ENCODE measurements around the gene PLCB1. TPM values are rescaled to one million over a fixed set of nuclear protein-coding genes. Genes with fewer than 3 reads are reported as not detected.

PLCB1 gene
- total and polyA plus RNA-seq, 10 of the 15 experiments (the other 5 are each of a cell fraction or from before 2014, with no cell fraction given) = 0.05 to 5.3 (median 0.17) TPM; not detected in 1

DNA sequence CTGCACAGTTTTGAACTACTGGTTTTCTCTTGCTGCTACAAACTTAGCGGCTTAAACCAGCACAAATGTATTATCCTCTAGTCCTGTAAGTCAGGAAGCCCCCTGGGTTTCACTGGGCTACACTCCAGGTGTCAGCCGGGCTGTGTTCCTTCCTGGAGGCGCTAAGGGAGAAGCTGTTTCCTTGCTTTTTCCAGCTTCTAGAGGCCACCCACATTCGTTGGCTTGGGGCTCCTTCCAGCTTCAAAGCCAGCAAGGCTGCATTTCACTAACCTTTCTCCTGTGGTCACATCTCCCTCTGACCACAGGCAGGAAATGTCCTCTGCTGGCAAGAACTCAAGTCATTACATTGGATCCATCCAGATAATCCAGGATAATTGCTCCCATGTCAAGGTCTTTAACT is 586.2 kb downstream of the PLCB1 start:
- RAD21 ChIA-PET (ENCODE audit: unreplicated experiment) = no interaction called here
- no peak overlapping the region for H3K9ac ChIP-seq (ENCODE audit: control insufficient read depth, insufficient read depth, low read length)
- TF ChIP-seq, protein P1, sequence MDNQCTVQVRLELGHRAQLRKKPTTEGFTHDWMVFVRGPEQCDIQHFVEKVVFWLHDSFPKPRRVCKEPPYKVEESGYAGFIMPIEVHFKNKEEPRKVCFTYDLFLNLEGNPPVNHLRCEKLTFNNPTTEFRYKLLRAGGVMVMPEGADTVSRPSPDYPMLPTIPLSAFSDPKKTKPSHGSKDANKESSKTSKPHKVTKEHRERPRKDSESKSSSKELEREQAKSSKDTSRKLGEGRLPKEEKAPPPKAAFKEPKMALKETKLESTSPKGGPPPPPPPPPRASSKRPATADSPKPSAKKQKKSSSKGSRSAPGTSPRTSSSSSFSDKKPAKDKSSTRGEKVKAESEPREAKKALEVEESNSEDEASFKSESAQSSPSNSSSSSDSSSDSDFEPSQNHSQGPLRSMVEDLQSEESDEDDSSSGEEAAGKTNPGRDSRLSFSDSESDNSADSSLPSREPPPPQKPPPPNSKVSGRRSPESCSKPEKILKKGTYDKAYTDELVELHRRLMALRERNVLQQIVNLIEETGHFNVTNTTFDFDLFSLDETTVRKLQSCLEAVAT (IDR thresholded peaks at IDR 0.05) = no peak
- no peak for TF ChIP-seq IKZF1 (conservative IDR thresholded peaks at IDR 0.05)
- TF ChIP-seq, protein P2, sequence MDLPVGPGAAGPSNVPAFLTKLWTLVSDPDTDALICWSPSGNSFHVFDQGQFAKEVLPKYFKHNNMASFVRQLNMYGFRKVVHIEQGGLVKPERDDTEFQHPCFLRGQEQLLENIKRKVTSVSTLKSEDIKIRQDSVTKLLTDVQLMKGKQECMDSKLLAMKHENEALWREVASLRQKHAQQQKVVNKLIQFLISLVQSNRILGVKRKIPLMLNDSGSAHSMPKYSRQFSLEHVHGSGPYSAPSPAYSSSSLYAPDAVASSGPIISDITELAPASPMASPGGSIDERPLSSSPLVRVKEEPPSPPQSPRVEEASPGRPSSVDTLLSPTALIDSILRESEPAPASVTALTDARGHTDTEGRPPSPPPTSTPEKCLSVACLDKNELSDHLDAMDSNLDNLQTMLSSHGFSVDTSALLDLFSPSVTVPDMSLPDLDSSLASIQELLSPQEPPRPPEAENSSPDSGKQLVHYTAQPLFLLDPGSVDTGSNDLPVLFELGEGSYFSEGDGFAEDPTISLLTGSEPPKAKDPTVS (IDR thresholded peaks at IDR 0.05; ENCODE audit: low read depth, low read length) = no peak
- no peak for TF ChIP-seq POLR2A (IDR thresholded peaks at IDR 0.05; ENCODE audit: low read depth, low read length)
- no peak for TF ChIP-seq TAF1 (IDR thresholded peaks at IDR 0.05; ENCODE audit: borderline replicate concordance, low read depth, low read length)
- TF ChIP-seq SIX5 (IDR thresholded peaks at IDR 0.05; ENCODE audit: low read depth, low read length, severe bottlenecking) = no peak
- no peak for TF ChIP-seq BCL11A (IDR thresholded peaks at IDR 0.05; ENCODE audit: low read depth, low read length)
- TF ChIP-seq HDGF (IDR thresholded peaks at IDR 0.05) = no peak
- TF ChIP-seq STAT1 (conservative IDR thresholded peaks at IDR 0.05) = no peak
- TF ChIP-seq MXI1 (IDR thresholded peaks at IDR 0.05; ENCODE audit: low read depth, low read length) = no peak
- no peak overlapping the region for H2AFZ ChIP-seq (ENCODE audit: control insufficient read depth, low read depth, low read length)
- intact Hi-C loops (cut with micrococcal nuclease; ENCODE audit: unreplicated experiment) = no loop called here
- H3K4me2 ChIP-seq (ENCODE audit: control insufficient read depth, insufficient read depth) = no peak overlapping the region
- no peak for FAIRE-seq
- 34% methylated on average over 4 of the region's 4 CpGs for WGBS (ENCODE audit: insufficient coverage, insufficient replicate concordance, low lambda C conversion rate, missing lambda C conversion rate)
- H3K79me2 ChIP-seq (ENCODE audit: control insufficient read depth, insufficient read depth, low read length) = no peaks in the 10 kb centered on the region
- SMC1A ChIA-PET (ENCODE audit: uncharacterized antibody, unreplicated experiment) = interaction anchor here (1.0 to 1.4 kb wide), 2 partner anchors 10 to 782 kb away, joined by 4 to 8 read pairs; no protein-coding TSS in a partner anchor
- H3K9me3 ChIP-seq (replicated peaks; ENCODE audit: control insufficient read depth, insufficient read depth, low read length) = no peaks in the 10 kb centered on the region
- ATAC-seq = no peak
- POLR2A ChIA-PET = interaction anchor here (0.7 kb wide), 1 partner anchor 308 kb away, joined by 3 read pairs; no protein-coding TSS in a partner anchor
- H3K4me3 ChIP-seq = no peak overlapping the region
- DNase-seq (ENCODE audit: low read depth, low spot score) = no peak
- H4K20me1 ChIP-seq (ENCODE audit: control insufficient read depth, insufficient read depth) = no peaks in the 10 kb centered on the region
- no peaks in the 10 kb centered on the region for H3K4me1 ChIP-seq (ENCODE audit: control insufficient read depth, insufficient read depth, low read length)
- in situ Hi-C loops (cut with MboI) = loop anchor here (10.0 kb wide), 1 partner anchor 783 kb away; no protein-coding TSS in a partner anchor
- no peak overlapping the region for H3K27ac ChIP-seq (ENCODE audit: control insufficient read depth, insufficient read depth)
- CTCF ChIA-PET = interaction anchor here (1.2 to 7.5 kb wide), 5 partner anchors 11 to 782 kb away, joined by 3 to 193 read pairs (median 3); no protein-coding TSS in a partner anchor
- no peaks in the 10 kb centered on the region for H3K36me3 ChIP-seq (ENCODE audit: control insufficient read depth in 2 of 2, insufficient read depth in 2 of 2, low read length in 1 of 2)
- H3K27me3 ChIP-seq (replicated peaks in 1 of 2; ENCODE audit: control insufficient read depth in 2 of 2, insufficient read depth in 2 of 2, low read length in 1 of 2) = peaks cover 1 to 2% of the 10 kb centered on the region in 2 experiments; a peak in 2 of 4 replicates
- BruUV-seq (replicated peaks) = no TSS peak
